Activated naive CD8-positive, alpha-beta T cell treated with anti-CD3 and anti-CD28 coated beads for 36 hours (primary cell): ENCODE data around the gene RNASE8. TPM values are rescaled to one million over a fixed set of nuclear protein-coding genes. Genes with fewer than 3 reads are reported as not detected.
"Not testable (repeated sequence)": the region's sequence is repeated elsewhere in the genome, so short reads cannot be mapped to it uniquely, and the experiment has no call there.

Experiments used
- DNase-seq: peaks from one replicate; pipeline ENCODE4 v3.0.0; 2021
- H3K27ac Mint-ChIP-seq: one replicate; pipeline ENCODE4 v1.8.0; 2022; ENCODE audit warnings: mild to moderate bottlenecking, moderate library complexity, mixed read lengths
- H3K27me3 Mint-ChIP-seq: one replicate; pipeline ENCODE4 v1.8.0; 2022; ENCODE audit warnings: mild to moderate bottlenecking, mixed read lengths
- H3K36me3 Mint-ChIP-seq: one replicate; pipeline ENCODE4 v1.8.0; 2021; ENCODE audit warnings: mild to moderate bottlenecking, mixed read lengths
- H3K4me1 Mint-ChIP-seq: one replicate; pipeline ENCODE4 v1.8.0; 2021; ENCODE audit warnings: mixed read lengths
- H3K4me3 Mint-ChIP-seq: one replicate; pipeline ENCODE4 v1.8.0; 2022; ENCODE audit warnings: mild to moderate bottlenecking, moderate library complexity, mixed read lengths
- H3K9me3 Mint-ChIP-seq: one replicate; pipeline ENCODE4 v1.8.0; 2022; ENCODE audit warnings: mixed read lengths
- total RNA-seq, 2 experiments: library from RNA; stranded (reverse); gene quantifications; one replicate each; pipeline ENCODE4 v1.2.3, GENCODE V29; 2021

Gene RNASE8
- total RNA-seq, 2 experiments from 2014 or later = not detected

- Mint-ChIP-seq H3K4me3 (no peak overlapping the region), H3K27ac (no peak overlapping the region), H3K9me3 (no peaks in the 10 kb centered on the region), H3K4me1 (peaks cover 2% of the 10 kb centered on the region), H3K36me3 (no peaks in the 10 kb centered on the region), H3K27me3 (peaks cover 6% of the 10 kb centered on the region)
- DNase-seq = no peak
Observed at GRCh38 chr14:21039585-21040369, 17.8 kb upstream of the RNASE8 start.

GRCh38 chr14:21040370-21040925, 17.2 kb upstream of the RNASE8 start:
- no peak for DNase-seq
- Mint-ChIP-seq H3K9me3 (no peaks in the 10 kb centered on the region), H3K27ac (no peak overlapping the region), H3K27me3 (peaks cover 6% of the 10 kb centered on the region), H3K36me3 (no peaks in the 10 kb centered on the region), H3K4me3 (no peak overlapping the region), H3K4me1 (peaks cover 2% of the 10 kb centered on the region)

GRCh38 chr14:21040941-21041340, 16.7 kb upstream of the RNASE8 start:
- not testable (repeated sequence) for H3K27ac Mint-ChIP-seq, H3K27me3 Mint-ChIP-seq, H3K36me3 Mint-ChIP-seq, H3K4me3 Mint-ChIP-seq, H3K4me1 Mint-ChIP-seq, DNase-seq, H3K9me3 Mint-ChIP-seq

GRCh38 chr14:21041676-21042433, 15.8 kb upstream of the RNASE8 start, which contains the start of gene RNASE7:
Gene RNASE7 (plus strand): TSS chr14:21042362. CDS start chr14:21042993, 631 bp downstream.
- no peak within 1 kb of the TSS for H3K27ac Mint-ChIP-seq
- no peaks in the 10 kb centered on the region for H3K9me3 Mint-ChIP-seq
- DNase-seq = no peak
- no peak within 1 kb of the TSS for H3K4me3 Mint-ChIP-seq
- H3K4me1 Mint-ChIP-seq = peaks cover 2% of the 10 kb centered on the region
- H3K36me3 Mint-ChIP-seq = no peaks in the 10 kb centered on the region
- peaks cover 6% of the 10 kb centered on the region for H3K27me3 Mint-ChIP-seq

- Mint-ChIP-seq H3K27ac (no peak overlapping the region), H3K4me3 (no peak overlapping the region), H3K9me3 (no peaks in the 10 kb centered on the region), H3K4me1 (peaks cover 2% of the 10 kb centered on the region), H3K36me3 (no peaks in the 10 kb centered on the region), H3K27me3 (peaks cover 6% of the 10 kb centered on the region)
- no peak for DNase-seq
Observed at GRCh38 chr14:21042918-21043317, 14.7 kb upstream of the RNASE8 start.

GRCh38 chr14:21043387-21043973, 14.1 kb upstream of the RNASE8 start:
- Mint-ChIP-seq H3K4me1 (peaks cover 2% of the 10 kb centered on the region), H3K9me3 (no peaks in the 10 kb centered on the region), H3K27ac (no peak overlapping the region), H3K36me3 (no peaks in the 10 kb centered on the region), H3K27me3 (peaks cover 6% of the 10 kb centered on the region), H3K4me3 (no peak overlapping the region)
- DNase-seq = no peak

GRCh38 chr14:21043974-21044618, 13.5 kb upstream of the RNASE8 start:
- no peak for DNase-seq
- Mint-ChIP-seq H3K27ac (no peak overlapping the region), H3K4me1 (peaks cover 2% of the 10 kb centered on the region), H3K4me3 (no peak overlapping the region), H3K36me3 (no peaks in the 10 kb centered on the region), H3K9me3 (no peaks in the 10 kb centered on the region), H3K27me3 (peaks cover 6% of the 10 kb centered on the region)

GRCh38 chr14:21047378-21047781, 10.2 kb upstream of the RNASE8 start:
- Mint-ChIP-seq H3K9me3 (no peaks in the 10 kb centered on the region), H3K27me3 (peaks cover 4% of the 10 kb centered on the region)
- no peak for DNase-seq

GRCh38 chr14:21048638-21049037, 9.0 kb upstream of the RNASE8 start:
- no peaks in the 10 kb centered on the region for H3K27me3 Mint-ChIP-seq
- H3K4me3 Mint-ChIP-seq = no peak overlapping the region
- no peaks in the 10 kb centered on the region for H3K36me3 Mint-ChIP-seq
- DNase-seq = no peak
- H3K27ac Mint-ChIP-seq = no peak overlapping the region
- H3K4me1 Mint-ChIP-seq = peaks cover 2% of the 10 kb centered on the region
- H3K9me3 Mint-ChIP-seq = no peaks in the 10 kb centered on the region

More at GRCh38 chr14:21047378-21047781, 10.2 kb upstream of the RNASE8 start:
- H3K27ac Mint-ChIP-seq = no peak overlapping the region
- peaks cover 2% of the 10 kb centered on the region for H3K4me1 Mint-ChIP-seq
- no peaks in the 10 kb centered on the region for H3K36me3 Mint-ChIP-seq
- no peak overlapping the region for H3K4me3 Mint-ChIP-seq

GRCh38 chr14:21049271-21049673, 8.3 kb upstream of the RNASE8 start:
- Mint-ChIP-seq H3K4me3 (no peak overlapping the region), H3K27ac (no peak overlapping the region), H3K9me3 (no peaks in the 10 kb centered on the region), H3K27me3 (no peaks in the 10 kb centered on the region), H3K4me1 (no peaks in the 10 kb centered on the region), H3K36me3 (no peaks in the 10 kb centered on the region)
- no peak for DNase-seq

GRCh38 chr14:21050597-21050996, 7.0 kb upstream of the RNASE8 start:
- Mint-ChIP-seq H3K36me3 (no peaks in the 10 kb centered on the region), H3K27me3 (no peaks in the 10 kb centered on the region), H3K27ac (no peak overlapping the region), H3K4me1 (no peaks in the 10 kb centered on the region), H3K4me3 (no peak overlapping the region), H3K9me3 (no peaks in the 10 kb centered on the region)
- DNase-seq = no peak

GRCh38 chr14:21053184-21054122, 4.2 kb upstream of the RNASE8 start:
- Mint-ChIP-seq H3K27ac (no peak overlapping the region), H3K36me3 (no peaks in the 10 kb centered on the region), H3K9me3 (no peaks in the 10 kb centered on the region), H3K4me3 (no peak overlapping the region), H3K27me3 (no peaks in the 10 kb centered on the region), H3K4me1 (no peaks in the 10 kb centered on the region)
- DNase-seq = no peak

GRCh38 chr14:21054123-21054767, 3.4 kb upstream of the RNASE8 start:
- H3K27me3 Mint-ChIP-seq = no peaks in the 10 kb centered on the region
- H3K4me1 Mint-ChIP-seq = no peaks in the 10 kb centered on the region
- H3K4me3 Mint-ChIP-seq = no peak overlapping the region
- H3K9me3 Mint-ChIP-seq = no peaks in the 10 kb centered on the region
- H3K27ac Mint-ChIP-seq = no peak overlapping the region
- H3K36me3 Mint-ChIP-seq = no peaks in the 10 kb centered on the region
- DNase-seq = no peak
